Activated naive CD4-positive, alpha-beta T cell treated with anti-CD3 and anti-CD28 coated beads for 36 hours (primary cell): ENCODE results near the gene SEC31A. TPM values are rescaled to one million over a fixed set of nuclear protein-coding genes. Genes with fewer than 3 reads are reported as not detected.

Experiments used
- CTCF ChIA-PET: fragments of 350-600 bp; sonication (Branson Sonifier 250); formaldehyde crosslinking; loops from one replicate; lab custom pipeline; 2021; ENCODE audit warnings: antibody characterized with exemption; lab: Charles Lee
- DNase-seq: peaks from one replicate; pipeline ENCODE4 v3.0.0-alpha.2; 2020
- H3K27ac Mint-ChIP-seq: one replicate; pipeline ENCODE4 v1.8.0; 2021; ENCODE audit warnings: mild to moderate bottlenecking, mixed read lengths
- H3K27me3 Mint-ChIP-seq: one replicate; pipeline ENCODE4 v1.8.0; 2021; ENCODE audit warnings: low read depth, mixed read lengths
- H3K36me3 Mint-ChIP-seq: one replicate; pipeline ENCODE4 v1.8.0; 2021; ENCODE audit warnings: low read depth, mixed read lengths
- H3K4me1 Mint-ChIP-seq: one replicate; pipeline ENCODE4 v1.8.0; 2021; ENCODE audit warnings: low read depth, mixed read lengths
- H3K4me3 Mint-ChIP-seq: one replicate; pipeline ENCODE4 v1.8.0; 2021; ENCODE audit warnings: mild to moderate bottlenecking, moderate library complexity, mixed read lengths
- H3K9me3 Mint-ChIP-seq: one replicate; pipeline ENCODE4 v1.8.0; 2021; ENCODE audit warnings: mixed read lengths
- intact Hi-C: fragments of 100-400 bp; cut with micrococcal nuclease; formaldehyde crosslinking; loops from one replicate; pipeline ENCODE4 v1.15.1; 2023
- total RNA-seq, 2 experiments: library from RNA; stranded (reverse); gene quantifications; one replicate each; pipeline ENCODE4 v1.2.3, GENCODE V29; 2021

The SEC31A gene
- total RNA-seq, 2 experiments from 2014 or later = 85.1 to 85.7 TPM

GRCh38 chr4:82770607-82771006 is 120.3 kb downstream of the SEC31A start:
- H3K4me3 Mint-ChIP-seq = no peak overlapping the region
- H3K9me3 Mint-ChIP-seq = peaks cover 11% of the 10 kb centered on the region
- DNase-seq = no peak
- peaks cover 8% of the 10 kb centered on the region for H3K27me3 Mint-ChIP-seq
- CTCF ChIA-PET = interaction anchor here (0.9 kb wide), 1 partner anchor 16 kb away, joined by 3 read pairs; no protein-coding TSS in a partner anchor
- H3K36me3 Mint-ChIP-seq = no peaks in the 10 kb centered on the region
- H3K27ac Mint-ChIP-seq = no peak overlapping the region
- no peaks in the 10 kb centered on the region for H3K4me1 Mint-ChIP-seq
- intact Hi-C loops = no loop called here

Other genes starting within 250 kb of the SEC31A start
- gene SCD5, start 92.4 kb downstream of the SEC31A start, total RNA-seq = under 1 TPM; 0.12 to 0.35 TPM
- gene THAP9, start 9.6 kb upstream of the SEC31A start, total RNA-seq = 1 to 10 TPM; 2.7 to 3.3 TPM
- 10 to 100 TPM; 17.0 to 17.1 TPM for gene LIN54, start 119.7 kb upstream of the SEC31A start, total RNA-seq
- 10 to 100 TPM; 37.1 to 38.6 TPM for gene COPS4, start 144.0 kb upstream of the SEC31A start, total RNA-seq
- gene PLAC8, start 223.6 kb upstream of the SEC31A start, total RNA-seq = 10 to 100 TPM; 62.0 to 62.3 TPM